RWPE1 (cell line): Measurements from ENCODE around the gene TRAF7.

Experiments used
- CTCF ChIA-PET: fragments of 350-600 bp; sonication (Branson Sonifier 250); formaldehyde crosslinking; extraction: SDS; loops from one replicate; lab custom pipeline; 2021; lab: Yijun Ruan, JAX
- POLR2A ChIA-PET: fragments of 400-600 bp; formaldehyde crosslinking; extraction: SDS; loops from one replicate; lab custom pipeline; 2020; ENCODE audit warnings: antibody characterized with exemption; ENCODE audit not compliant: low non-redundant PET; lab: Yijun Ruan, JAX
- DNase-seq: peaks from one replicate; pipeline ENCODE4 v3.0.0; 2012; ENCODE audit warnings: low spot score
- H3K27ac ChIP-seq: fragments of 450-650 bp; 2 replicates; pipeline ENCODE4 v1.5.1; 2017
- TF ChIP-seq, protein P1 (sequence below): fragments of 450-650 bp; conservative IDR thresholded peaks from 2 replicates; pipeline ENCODE4 v1.5.1; 2017; ENCODE audit warnings: low read depth, mild to moderate bottlenecking

The TRAF7 gene

DNA sequence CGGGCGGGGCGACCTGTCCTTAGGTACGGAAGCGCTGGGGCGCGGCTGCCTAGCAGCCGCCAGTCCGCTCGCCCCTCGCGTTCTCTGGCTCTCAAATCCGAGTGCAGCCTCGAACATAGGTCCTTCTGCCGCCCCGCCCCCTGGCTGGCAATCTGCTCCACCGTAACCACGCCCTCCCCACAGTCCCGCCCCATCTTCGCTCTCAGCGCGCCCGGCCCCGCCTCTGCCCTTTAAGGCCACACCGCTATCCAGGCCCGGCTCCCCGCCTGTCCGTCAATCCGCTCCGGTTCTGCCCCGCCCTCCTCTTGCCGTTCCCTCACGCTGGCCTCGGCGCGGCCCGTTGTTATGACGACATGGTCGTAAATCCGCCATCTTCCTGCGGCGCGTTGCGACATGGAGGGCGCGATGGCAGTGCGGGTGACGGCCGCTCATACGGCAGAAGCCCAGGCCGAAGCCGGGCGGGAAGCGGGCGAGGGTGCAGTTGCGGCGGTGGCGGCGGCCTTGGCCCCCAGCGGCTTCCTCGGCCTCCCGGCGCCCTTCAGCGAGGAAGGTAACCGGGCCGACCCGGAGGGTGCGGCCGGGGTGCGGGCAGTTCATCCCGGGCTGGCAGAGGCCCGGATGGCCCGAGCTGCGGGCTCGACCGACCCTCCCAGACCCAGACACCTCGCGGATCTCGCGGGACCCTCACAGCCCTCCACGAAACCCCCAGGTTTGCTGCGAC is 67.8 kb downstream of the TRAF7 start, which contains the start of gene E4F1:
Gene E4F1 (plus strand): TSS at position 371 of the 721 bp plus-strand sequence. CDS start 23 bp downstream, at position 394.
- CTCF ChIA-PET, result interaction anchor here (0.6 kb wide), 1 partner anchor 188 kb away, joined by 3 read pairs; no protein-coding TSS in a partner anchor
- TF ChIP-seq, protein P1, sequence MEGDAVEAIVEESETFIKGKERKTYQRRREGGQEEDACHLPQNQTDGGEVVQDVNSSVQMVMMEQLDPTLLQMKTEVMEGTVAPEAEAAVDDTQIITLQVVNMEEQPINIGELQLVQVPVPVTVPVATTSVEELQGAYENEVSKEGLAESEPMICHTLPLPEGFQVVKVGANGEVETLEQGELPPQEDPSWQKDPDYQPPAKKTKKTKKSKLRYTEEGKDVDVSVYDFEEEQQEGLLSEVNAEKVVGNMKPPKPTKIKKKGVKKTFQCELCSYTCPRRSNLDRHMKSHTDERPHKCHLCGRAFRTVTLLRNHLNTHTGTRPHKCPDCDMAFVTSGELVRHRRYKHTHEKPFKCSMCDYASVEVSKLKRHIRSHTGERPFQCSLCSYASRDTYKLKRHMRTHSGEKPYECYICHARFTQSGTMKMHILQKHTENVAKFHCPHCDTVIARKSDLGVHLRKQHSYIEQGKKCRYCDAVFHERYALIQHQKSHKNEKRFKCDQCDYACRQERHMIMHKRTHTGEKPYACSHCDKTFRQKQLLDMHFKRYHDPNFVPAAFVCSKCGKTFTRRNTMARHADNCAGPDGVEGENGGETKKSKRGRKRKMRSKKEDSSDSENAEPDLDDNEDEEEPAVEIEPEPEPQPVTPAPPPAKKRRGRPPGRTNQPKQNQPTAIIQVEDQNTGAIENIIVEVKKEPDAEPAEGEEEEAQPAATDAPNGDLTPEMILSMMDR, result no peak
- POLR2A ChIA-PET, result no interaction called here
- peak within 1 kb of the TSS; percentile 90 for H3K27ac ChIP-seq
- DNase-seq, result peak; percentile 98

DNA sequence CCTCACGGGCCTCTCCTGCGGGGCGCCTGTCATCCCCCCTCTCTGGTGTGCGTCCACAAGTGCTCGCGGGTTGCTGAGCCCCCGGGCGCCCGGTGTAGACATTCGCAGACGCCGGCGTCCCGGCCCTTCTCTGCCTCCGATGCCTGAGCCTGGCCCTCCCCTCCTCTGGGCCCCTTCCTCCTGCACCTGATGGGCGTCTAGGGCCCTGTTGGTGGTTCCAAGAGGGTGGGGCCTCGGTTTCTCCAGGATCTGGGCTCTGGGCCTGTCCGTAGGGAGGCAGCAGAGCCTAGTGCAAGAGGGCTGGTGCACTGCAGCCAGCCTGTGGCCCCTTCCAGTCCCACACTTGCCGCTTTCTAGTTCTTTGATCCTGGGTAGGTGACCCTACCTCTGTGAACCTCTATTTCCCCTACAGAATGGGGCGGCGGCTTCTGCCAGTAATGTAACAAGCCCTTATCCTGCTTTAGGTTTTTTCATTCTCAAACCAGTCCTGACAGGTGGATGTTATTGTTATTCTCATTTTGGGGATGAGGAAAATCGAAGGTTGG is 68.4 kb downstream of the TRAF7 start:
- peak; percentile 52 for DNase-seq
- TF ChIP-seq, protein P1, result 0 out of 2 replicates have a peak, but pooled peaks have one; percentile 24
- H3K27ac ChIP-seq, result peak overlapping the region; percentile 90
- POLR2A ChIA-PET, result no interaction called here
- CTCF ChIA-PET, result interaction anchor here (0.6 kb wide), 2 partner anchors 9 to 187 kb away, joined by 3 read pairs; no protein-coding TSS in a partner anchor

DNA sequence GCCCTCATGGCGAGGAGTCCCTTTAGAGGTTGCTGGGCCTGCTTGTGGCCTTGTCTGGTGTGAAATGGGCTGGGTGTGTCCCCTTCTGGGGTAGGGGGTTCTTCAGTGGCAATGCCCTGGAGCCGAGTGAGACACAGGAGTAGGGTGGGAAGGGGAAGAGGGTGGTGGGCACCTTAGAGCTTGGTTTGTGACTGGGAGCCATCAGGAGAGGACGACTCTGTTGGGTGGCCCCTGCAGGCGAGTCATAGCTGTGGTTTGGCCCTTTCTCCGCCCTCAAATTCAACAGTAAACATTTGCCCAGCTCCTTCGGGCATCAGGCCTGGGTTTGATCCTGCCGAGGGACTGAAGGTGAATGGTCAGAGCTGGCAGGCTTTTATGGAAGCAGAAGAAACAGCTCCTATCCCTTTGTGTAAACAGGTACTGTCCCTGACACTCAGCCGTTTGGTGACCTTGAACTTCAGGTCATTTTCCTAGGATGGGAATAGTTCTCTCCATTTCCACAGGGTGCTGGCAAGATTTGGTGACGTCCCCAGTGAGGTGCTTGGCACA is 70.7 kb downstream of the TRAF7 start:
- CTCF ChIA-PET, result no interaction called here
- DNase-seq, result no peak
- H3K27ac ChIP-seq, result peak overlapping the region; percentile 90
- TF ChIP-seq, protein P1, result no peak
- POLR2A ChIA-PET, result interaction anchor here (0.5 to 0.7 kb wide), 2 partner anchors 26 to 146 kb away, joined by 3 to 13 read pairs; no protein-coding TSS in a partner anchor

DNA sequence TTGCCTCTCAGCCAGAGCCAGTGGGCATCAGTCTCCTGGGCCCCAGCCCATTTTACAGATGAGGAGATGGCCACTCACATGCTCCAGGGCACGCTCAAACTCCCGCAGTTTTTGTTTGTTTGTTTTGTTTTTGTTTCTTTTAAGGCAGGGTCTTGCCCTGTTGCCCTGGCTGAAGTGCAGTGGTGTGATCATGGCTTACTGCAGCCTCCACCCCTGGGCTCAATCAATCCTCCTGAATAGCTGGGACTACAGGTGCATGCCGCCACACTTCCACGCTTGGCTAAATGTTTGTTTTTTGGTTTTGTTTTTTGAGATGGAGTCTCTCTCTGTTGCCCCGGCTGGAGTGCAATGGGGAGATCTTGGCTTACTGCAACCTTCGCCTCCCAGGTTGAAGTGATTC is 71.3 kb downstream of the TRAF7 start:
- ChIA-PET CTCF (no interaction called here), POLR2A (no interaction called here)
- H3K27ac ChIP-seq, result peak overlapping the region; percentile 90
- DNase-seq, result no peak
- TF ChIP-seq, protein P1, result no peak
